Esophagus muscularis mucosa (tissue), 3 donors: ENCODE measurements around the gene MAP4K4.

Source experiments
- POLR2AphosphoS5 ChIP-seq, 2 donors: sonication (generic); formaldehyde crosslinking; IDR thresholded peaks; one replicate each; pipeline ENCODE4 v1.6.1; 2017; ENCODE audit warnings: antibody characterized with exemption in 2 of 2
- TF ChIP-seq, protein P1 (sequence below), 3 experiments: fragments of 200-600 bp in 2 of 3; fragments of 450-650 bp in 1 of 3; sonication (generic) in 2 of 3; IDR thresholded peaks; one replicate each; pipeline ENCODE4 v1.5.1; 2017 to 2019; ENCODE audit warnings: antibody characterized with exemption in 3 of 3, mild to moderate bottlenecking in 2 of 3, moderate library complexity in 1 of 3

DNA sequence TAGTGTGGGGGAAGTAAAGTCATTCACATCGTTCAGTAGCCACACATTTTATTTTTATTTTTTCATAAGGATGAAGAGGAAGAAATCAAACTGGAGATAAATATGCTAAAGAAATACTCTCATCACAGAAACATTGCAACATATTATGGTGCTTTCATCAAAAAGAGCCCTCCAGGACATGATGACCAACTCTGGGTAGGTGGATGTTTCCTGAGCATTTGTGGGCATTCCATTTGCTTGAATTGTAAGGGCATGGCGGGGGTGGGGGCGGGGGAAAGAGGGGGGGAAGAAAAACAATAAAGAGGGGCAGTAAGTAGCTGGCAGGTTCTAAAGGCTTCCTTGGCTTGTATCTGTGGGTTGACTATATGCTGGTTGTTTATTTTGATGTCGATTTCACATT, 126.4 kb downstream of the MAP4K4 start:
- no peak for TF ChIP-seq POLR2AphosphoS5 (IDR thresholded peaks at IDR 0.05)
- TF ChIP-seq, protein P1, sequence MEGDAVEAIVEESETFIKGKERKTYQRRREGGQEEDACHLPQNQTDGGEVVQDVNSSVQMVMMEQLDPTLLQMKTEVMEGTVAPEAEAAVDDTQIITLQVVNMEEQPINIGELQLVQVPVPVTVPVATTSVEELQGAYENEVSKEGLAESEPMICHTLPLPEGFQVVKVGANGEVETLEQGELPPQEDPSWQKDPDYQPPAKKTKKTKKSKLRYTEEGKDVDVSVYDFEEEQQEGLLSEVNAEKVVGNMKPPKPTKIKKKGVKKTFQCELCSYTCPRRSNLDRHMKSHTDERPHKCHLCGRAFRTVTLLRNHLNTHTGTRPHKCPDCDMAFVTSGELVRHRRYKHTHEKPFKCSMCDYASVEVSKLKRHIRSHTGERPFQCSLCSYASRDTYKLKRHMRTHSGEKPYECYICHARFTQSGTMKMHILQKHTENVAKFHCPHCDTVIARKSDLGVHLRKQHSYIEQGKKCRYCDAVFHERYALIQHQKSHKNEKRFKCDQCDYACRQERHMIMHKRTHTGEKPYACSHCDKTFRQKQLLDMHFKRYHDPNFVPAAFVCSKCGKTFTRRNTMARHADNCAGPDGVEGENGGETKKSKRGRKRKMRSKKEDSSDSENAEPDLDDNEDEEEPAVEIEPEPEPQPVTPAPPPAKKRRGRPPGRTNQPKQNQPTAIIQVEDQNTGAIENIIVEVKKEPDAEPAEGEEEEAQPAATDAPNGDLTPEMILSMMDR (IDR thresholded peaks at IDR 0.05): no peak
